GM12892 (cell line): ENCODE measurements around the gene PHIP.

Experiments used
- POLR2AphosphoS5 ChIP-seq: IDR thresholded peaks from 2 replicates; pipeline ENCODE4 v1.6.1; 2011; ENCODE audit warnings: low read depth, low read length, control low read depth
- TAF1 ChIP-seq: IDR thresholded peaks from 2 replicates; pipeline ENCODE4 v1.6.1; 2011; ENCODE audit warnings: low read depth, mild to moderate bottlenecking, control low read depth, low read length, borderline replicate concordance

DNA sequence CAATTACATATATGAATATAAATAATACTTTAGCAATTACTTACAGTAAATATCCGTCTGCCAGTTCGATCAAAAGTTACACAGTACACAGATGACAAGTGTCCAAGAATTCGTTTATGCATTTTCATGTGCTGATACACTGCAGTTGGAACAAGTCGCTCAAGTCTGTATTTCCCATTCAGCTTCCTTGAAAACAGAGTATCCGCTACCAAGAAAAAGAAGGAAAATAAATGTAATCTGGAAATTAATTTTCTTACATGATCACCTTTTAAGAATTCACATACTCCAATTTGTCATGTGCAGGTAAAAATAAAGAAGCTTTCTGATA lies 35.3 kb downstream of the PHIP start:
- no peak for TF ChIP-seq TAF1
- TF ChIP-seq POLR2AphosphoS5 = no peak
